Panc1 (cell line): ENCODE results near the gene LYZL1. TPM values are rescaled to one million over a fixed set of nuclear protein-coding genes. Genes with fewer than 3 reads are reported as not detected.

Experiments used
- ATAC-seq: fragments of 200-7000 bp; cut with Tn5 transposase; 2 replicates; pipeline ENCODE4 v1.9.1; 2020; ENCODE audit warnings: mild to moderate bottlenecking, moderate library complexity
- BruUV-seq: library from RNA; stranded (reverse); fragments of 400-500 nt; replicated peaks from 2 replicates; lab custom pipeline; 2021; lab: Mats Ljungman, UMichigan
- CTCF ChIA-PET: fragments of 300-600 bp; sonication (Branson Sonifier 250); formaldehyde crosslinking; loops from one replicate; lab custom pipeline; 2022; ENCODE audit warnings: antibody characterized with exemption; lab: Charles Lee
- POLR2A ChIA-PET: fragments of 300-600 bp; sonication (Branson Sonifier 250); formaldehyde crosslinking; loops from one replicate; lab custom pipeline; 2022; ENCODE audit warnings: antibody characterized with exemption; lab: Charles Lee
- DNase-seq: peaks from one replicate; pipeline ENCODE4 v3.0.0-alpha.2; 2010; ENCODE audit warnings: low read depth, low spot score
- H3K27ac ChIP-seq: 2 replicates; pipeline ENCODE4 v1.5.1; 2011; ENCODE audit warnings: mild to moderate bottlenecking, low read length, inconsistent platforms
- H3K27me3 ChIP-seq: fragments of 200-500 bp; sonication (Bioruptor generic); 2 replicates; pipeline ENCODE4 v1.6.0; 2014; ENCODE audit warnings: low read length, inconsistent platforms; ENCODE audit not compliant: control insufficient read depth, insufficient read depth
- H3K36me3 ChIP-seq: fragments of 200-500 bp; sonication (Bioruptor generic); 2 replicates; pipeline ENCODE4 v1.5.1; 2014; ENCODE audit warnings: inconsistent platforms, mild to moderate bottlenecking, low read length, moderate library complexity; ENCODE audit not compliant: control insufficient read depth, insufficient read depth
- H3K4me1 ChIP-seq: 2 replicates; pipeline ENCODE4 v1.5.1; 2011; ENCODE audit warnings: inconsistent platforms, mild to moderate bottlenecking, low read length, moderate library complexity; ENCODE audit not compliant: control insufficient read depth, insufficient read depth
- H3K4me3 ChIP-seq, 2 experiments: 2 replicates each; pipeline ENCODE4 v1.5.1; 2011 to 2012; ENCODE audit warnings: low read depth in 2 of 2, low read length in 2 of 2, mild to moderate bottlenecking in 2 of 2, inconsistent platforms in 1 of 2, moderate library complexity in 1 of 2
- H3K9me3 ChIP-seq: fragments of 200-500 bp; sonication (Bioruptor generic); 2 replicates; pipeline ENCODE4 v1.5.1; 2014; ENCODE audit warnings: low read depth, mild to moderate bottlenecking, inconsistent platforms, low read length, moderate library complexity; ENCODE audit not compliant: control insufficient read depth, insufficient read depth
- CTCF ChIP-seq: fragments of 450-650 bp; IDR thresholded peaks from 2 replicates; pipeline ENCODE4 v1.5.1; 2017; ENCODE audit warnings: mild to moderate bottlenecking
- POLR2AphosphoS5 ChIP-seq: IDR thresholded peaks from 2 replicates; pipeline ENCODE4 v1.6.1; 2012; ENCODE audit warnings: mild to moderate bottlenecking, low read depth, low read length, moderate library complexity
- REST ChIP-seq, 2 experiments: IDR thresholded peaks; 2 replicates each; pipeline ENCODE4 v1.6.1; 2011 to 2012; ENCODE audit warnings: low read depth in 2 of 2, control low read depth in 1 of 2, low read length in 1 of 2, mild to moderate bottlenecking in 1 of 2, moderate library complexity in 1 of 2; ENCODE audit not compliant: insufficient read depth in 1 of 2
- SIN3A ChIP-seq: IDR thresholded peaks from 2 replicates; pipeline ENCODE4 v1.6.1; 2012; ENCODE audit warnings: low read depth, mild to moderate bottlenecking, low read length, moderate library complexity, borderline replicate concordance; ENCODE audit not compliant: insufficient read depth
- TCF7L2 ChIP-seq: IDR thresholded peaks from 2 replicates; pipeline ENCODE4 v1.6.1; 2011; ENCODE audit warnings: mild to moderate bottlenecking, low read depth, low read length, inconsistent platforms
- in situ Hi-C: cut with HindIII; loops from 2 replicates; pipeline ENCODE4 v1.10.0; 2016; ENCODE audit warnings: low sequenced_read_pairs, low pct_unique_long_range_greater_than_20kb
- intact Hi-C: fragments of 100-400 bp; cut with micrococcal nuclease; formaldehyde crosslinking; loops from one replicate; pipeline ENCODE4 v1.10.0; 2022; ENCODE audit not compliant: unreplicated experiment
- total RNA-seq: library from RNA; stranded (reverse); gene quantifications from one replicate; pipeline ENCODE4 v1.2.1, GENCODE V29; 2021; ENCODE audit not compliant: unreplicated experiment

Gene LYZL1
- total RNA-seq, 1 experiment from 2014 or later = not detected

- no peaks in the 10 kb centered on the region for H3K36me3 ChIP-seq
- no TSS peak for BruUV-seq
- no peak for ATAC-seq
- TF ChIP-seq TCF7L2 (no peak), CTCF (no peak), SIN3A (no peak), REST (IDR thresholded peaks at IDR 0.05; ENCODE audit: insufficient read depth in 1 of 2, low read depth in 2 of 2, low read length in 1 of 2) (no peak), POLR2AphosphoS5 (no peak)
- H3K27ac ChIP-seq = peak overlapping the region; percentile 8; the same call in 1 of the 2 replicates
- no peak overlapping the region for H3K4me3 ChIP-seq
- no peaks in the 10 kb centered on the region for H3K27me3 ChIP-seq
- DNase-seq = no peak
- peaks cover 5% of the 10 kb centered on the region; the same call in 1 of the 2 replicates for H3K4me1 ChIP-seq
- CTCF ChIA-PET = no interaction called here
- intact Hi-C loops (no loop called here), in situ Hi-C loops (no loop called here)
- POLR2A ChIA-PET = no interaction called here
- no peaks in the 10 kb centered on the region for H3K9me3 ChIP-seq
Observed at GRCh38 chr10:29273478-29273877, 15.4 kb upstream of the LYZL1 start.

- ATAC-seq (peak; percentile 79), DNase-seq (no peak)
- H3K27ac ChIP-seq = peak overlapping the region; percentile 59; the same call in 1 of the 2 replicates
- intact Hi-C loops (no loop called here), in situ Hi-C loops (no loop called here)
- H3K4me3 ChIP-seq = no peak overlapping the region
- no peaks in the 10 kb centered on the region for H3K36me3 ChIP-seq
- no peaks in the 10 kb centered on the region for H3K9me3 ChIP-seq
- TF ChIP-seq SIN3A = no peak
- TF ChIP-seq TCF7L2 = peak; percentile 93
- H3K4me1 ChIP-seq = peaks cover 5% of the 10 kb centered on the region; the same call in 1 of the 2 replicates
- ChIA-PET POLR2A (interaction anchor here (0.7 kb wide), 1 partner anchor 25 kb away, joined by 7 read pairs; no protein-coding TSS in a partner anchor), CTCF (no interaction called here)
- no peaks in the 10 kb centered on the region for H3K27me3 ChIP-seq
- BruUV-seq = no TSS peak
Observed at GRCh38 chr10:29276251-29276850, 12.5 kb upstream of the LYZL1 start.

GRCh38 chr10:29277296-29277695, 11.6 kb upstream of the LYZL1 start:
- H3K27ac ChIP-seq = peak overlapping the region; percentile 68; the same call in 1 of the 2 replicates
- DNase-seq (no peak), ATAC-seq (no peak)
- CTCF ChIA-PET = no interaction called here
- POLR2A ChIA-PET = no interaction called here
- no TSS peak for BruUV-seq
- in situ Hi-C loops = no loop called here
- H3K27me3 ChIP-seq = no peaks in the 10 kb centered on the region
- H3K4me3 ChIP-seq = no peak overlapping the region
- peaks cover 5% of the 10 kb centered on the region; the same call in 1 of the 2 replicates for H3K4me1 ChIP-seq
- TF ChIP-seq SIN3A (no peak), REST (IDR thresholded peaks at IDR 0.05; ENCODE audit: insufficient read depth in 1 of 2, low read depth in 2 of 2, low read length in 1 of 2) (no peak), POLR2AphosphoS5 (no peak), TCF7L2 (no peak), CTCF (no peak)
- intact Hi-C loops = no loop called here
- H3K36me3 ChIP-seq = no peaks in the 10 kb centered on the region
- no peaks in the 10 kb centered on the region for H3K9me3 ChIP-seq
